Nucleus accumbens (tissue), 56 donors: ENCODE data around the gene VCP.

Experiments used
- DNase-seq, 56 donors: peaks; one replicate each; lab custom pipeline; 2025; lab: John Stamatoyannopoulos, UW

VCP gene

GRCh38 chr9:35070823-35071813 lies 1.3 kb downstream of the VCP start:
- DNase-seq = no peak

- no peak for DNase-seq
Observed at GRCh38 chr9:35069020-35069419, 3.4 kb downstream of the VCP start.

GRCh38 chr9:35067056-35067455 lies 5.4 kb downstream of the VCP start:
- no peak for DNase-seq

GRCh38 chr9:35060548-35061207 lies 11.7 kb downstream of the VCP start:
- no peak for DNase-seq

GRCh38 chr9:35059438-35059837 lies 13.0 kb downstream of the VCP start:
- DNase-seq = no peak

GRCh38 chr9:35057271-35057620 lies 15.2 kb downstream of the VCP start:
- no peak for DNase-seq

- no peak for DNase-seq
Observed at GRCh38 chr9:35056571-35057270, 15.7 kb downstream of the VCP start.

GRCh38 chr9:35054871-35055644 lies 17.4 kb downstream of the VCP start:
- no peak for DNase-seq

GRCh38 chr9:35054185-35054835 lies 18.1 kb downstream of the VCP start:
- no peak for DNase-seq

- DNase-seq = peak in 4 of 56 donors; percentile 1 to 12 (median 4)
Observed at GRCh38 chr9:35051069-35051967, 21.1 kb downstream of the VCP start.

- no peak for DNase-seq
Observed at GRCh38 chr9:35048511-35048910, 23.9 kb downstream of the VCP start.

- no peak for DNase-seq
Observed at GRCh38 chr9:35044071-35044470, 28.4 kb downstream of the VCP start.

GRCh38 chr9:35042891-35043545 lies 29.4 kb downstream of the VCP start:
- no peak for DNase-seq

GRCh38 chr9:35042081-35042604 lies 30.3 kb downstream of the VCP start:
- no peak for DNase-seq

- no peak for DNase-seq
Observed at GRCh38 chr9:35035851-35036701, 36.3 kb downstream of the VCP start.

GRCh38 chr9:35033101-35033500 lies 39.3 kb downstream of the VCP start:
- DNase-seq = peak in 2 of 56 donors; percentile 1 to 8

GRCh38 chr9:35029852-35030251 lies 42.6 kb downstream of the VCP start:
- DNase-seq = no peak
